GM21825 (cell line): ENCODE measurements around the gene ZNF775.
A peak's percentile ranks its signal among the peaks of the same experiment; 100 is the strongest.

ENCODE experiments used
- ATAC-seq: cut with Tn5 transposase; IDR thresholded peaks from one replicate; pipeline ENCODE4 v1.9.1; 2021; ENCODE audit warnings: mild to moderate bottlenecking, moderate library complexity; ENCODE audit not compliant: unreplicated experiment

The ZNF775 gene

GRCh38 chr7:150378853-150379440, at the start of gene ZNF775:
ZNF775 (plus strand) TSS chr7:150379330; CDS start chr7:150388471, 9,141 bp downstream.
- ATAC-seq = peak; percentile 75

GRCh38 chr7:150329331-150330120, 49.6 kb upstream of the ZNF775 start:
- no peak for ATAC-seq

- ATAC-seq = no peak
Observed at GRCh38 chr7:150330211-150330885, 48.8 kb upstream of the ZNF775 start.

- no peak for ATAC-seq
Observed at GRCh38 chr7:150332852-150333635, 46.1 kb upstream of the ZNF775 start.

GRCh38 chr7:150333659-150334058, 45.5 kb upstream of the ZNF775 start:
- no peak for ATAC-seq

- no peak for ATAC-seq
Observed at GRCh38 chr7:150334108-150334507, 45.0 kb upstream of the ZNF775 start.

GRCh38 chr7:150335108-150335773, 43.9 kb upstream of the ZNF775 start:
- ATAC-seq = no peak

- no peak for ATAC-seq
Observed at GRCh38 chr7:150335774-150336112, 43.4 kb upstream of the ZNF775 start.

GRCh38 chr7:150336746-150337145, 42.4 kb upstream of the ZNF775 start:
- ATAC-seq = no peak

- no peak for ATAC-seq
Observed at GRCh38 chr7:150337179-150337578, 42.0 kb upstream of the ZNF775 start.

- ATAC-seq = no peak
Observed at GRCh38 chr7:150337659-150338081, 41.5 kb upstream of the ZNF775 start.

GRCh38 chr7:150338166-150338829, 40.8 kb upstream of the ZNF775 start:
- ATAC-seq = no peak

GRCh38 chr7:150339409-150339809, 39.7 kb upstream of the ZNF775 start:
- no peak for ATAC-seq

- no peak for ATAC-seq
Observed at GRCh38 chr7:150340024-150340749, 38.9 kb upstream of the ZNF775 start.

GRCh38 chr7:150340875-150341262, 38.3 kb upstream of the ZNF775 start:
- ATAC-seq = no peak

- no peak for ATAC-seq
Observed at GRCh38 chr7:150341263-150342120, 37.6 kb upstream of the ZNF775 start, which contains the start of gene RARRES2. RARRES2 (minus strand) TSS chr7:150341629; CDS start chr7:150340609, 1,020 bp downstream.

GRCh38 chr7:150342121-150342408, 37.1 kb upstream of the ZNF775 start:
- no peak for ATAC-seq

GRCh38 chr7:150343225-150343624, 35.9 kb upstream of the ZNF775 start:
- no peak for ATAC-seq

GRCh38 chr7:150344299-150344698, 34.8 kb upstream of the ZNF775 start:
- ATAC-seq = no peak
